PC-9 (cell line): ENCODE measurements around the gene GPHN. TPM values are rescaled to one million over a fixed set of nuclear protein-coding genes. Genes with fewer than 3 reads are reported as not detected.
"Not testable (repeated sequence)": the region's sequence is repeated elsewhere in the genome, so short reads cannot be mapped to it uniquely, and the experiment has no call there.

Source experiments
- BruUV-seq: library from RNA; stranded (reverse); fragments of 400-500 nt; replicated peaks from 2 replicates; lab custom pipeline; 2021; lab: Mats Ljungman, UMichigan
- CTCF ChIA-PET: fragments of 300-600 bp; sonication (Branson Sonifier 250); formaldehyde crosslinking; loops from one replicate; lab custom pipeline; 2022; ENCODE audit warnings: antibody characterized with exemption; lab: Charles Lee
- POLR2A ChIA-PET: fragments of 300-600 bp; sonication (Branson Sonifier 250); formaldehyde crosslinking; loops from one replicate; lab custom pipeline; 2022; ENCODE audit warnings: antibody characterized with exemption; ENCODE audit not compliant: unreplicated experiment; lab: Charles Lee
- DNase-seq, 2 experiments: peaks; one replicate each; pipeline versions ENCODE4 v3.0.0 to v3.0.0-alpha.2; 2015 to 2022; ENCODE audit warnings: mixed read lengths in 1 of 2
- H2AFZ ChIP-seq: fragments of 200-600 bp; sonication (generic); 2 replicates; pipeline ENCODE4 v1.8.1; 2017; ENCODE audit warnings: antibody characterized with exemption
- H3F3A ChIP-seq: fragments of 200-600 bp; sonication (generic); 2 replicates; pipeline ENCODE4 v1.8.1; 2017; ENCODE audit warnings: antibody characterized with exemption, mild to moderate bottlenecking, low read depth; ENCODE audit not compliant: insufficient read depth
- H3K27ac ChIP-seq: fragments of 200-600 bp; sonication (generic); 2 replicates; pipeline ENCODE4 v1.6.1; 2016; ENCODE audit warnings: mixed run types
- H3K27me3 ChIP-seq: fragments of 200-600 bp; sonication (generic); 2 replicates; pipeline ENCODE4 v1.6.1; 2016; ENCODE audit warnings: low read depth, mixed run types; ENCODE audit not compliant: insufficient read depth
- H3K36me3 ChIP-seq: fragments of 200-600 bp; sonication (generic); 2 replicates; pipeline ENCODE4 v1.6.1; 2016; ENCODE audit warnings: low read depth, mixed run types
- H3K4me1 ChIP-seq: fragments of 200-600 bp; sonication (generic); replicated peaks from 2 replicates; pipeline ENCODE4 v1.6.1; 2016; ENCODE audit warnings: mixed run types; ENCODE audit not compliant: insufficient read depth
- H3K4me2 ChIP-seq: fragments of 200-600 bp; sonication (generic); 2 replicates; pipeline ENCODE4 v1.6.1; 2017; ENCODE audit warnings: mixed run types
- H3K4me3 ChIP-seq: fragments of 200-600 bp; sonication (generic); 2 replicates; pipeline ENCODE4 v1.6.1; 2016; ENCODE audit warnings: mixed run types
- H3K79me2 ChIP-seq: fragments of 200-600 bp; sonication (generic); 2 replicates; pipeline ENCODE4 v1.6.1; 2017; ENCODE audit warnings: low read depth, mixed run types
- H3K9me2 ChIP-seq: fragments of 200-600 bp; sonication (generic); 2 replicates; pipeline ENCODE4 v1.8.1; 2017; ENCODE audit warnings: mild to moderate bottlenecking; ENCODE audit not compliant: insufficient read depth
- H3K9me3 ChIP-seq: fragments of 200-600 bp; sonication (generic); 2 replicates; pipeline ENCODE4 v1.8.1; 2016; ENCODE audit warnings: low read depth; ENCODE audit not compliant: insufficient read depth
- H4K20me1 ChIP-seq: fragments of 200-600 bp; sonication (generic); 2 replicates; pipeline ENCODE4 v1.8.1; 2017; ENCODE audit not compliant: insufficient read depth
- CTCF ChIP-seq: fragments of 200-600 bp; sonication (generic); conservative IDR thresholded peaks from 2 replicates; pipeline ENCODE4 v1.6.1; 2017; ENCODE audit warnings: mixed run types, antibody characterized with exemption, mild to moderate bottlenecking, moderate library complexity
- EZH2 ChIP-seq: fragments of 200-600 bp; sonication (generic); IDR thresholded peaks from 2 replicates; pipeline ENCODE4 v1.8.0; 2017; ENCODE audit warnings: antibody characterized with exemption, low read depth
- intact Hi-C: fragments of 100-400 bp; cut with micrococcal nuclease; formaldehyde crosslinking; loops from one replicate; pipeline ENCODE4 v1.10.0; 2022; ENCODE audit not compliant: unreplicated experiment
- total RNA-seq: library from RNA; stranded (reverse); gene quantifications from 2 replicates; pipeline ENCODE4 v1.2.3, GENCODE V29; 2021

Gene GPHN
- total RNA-seq, 1 experiment from 2014 or later = 18.3 TPM

GRCh38 chr14:66575014-66575413, 67.1 kb downstream of the GPHN start:
- no peak overlapping the region for H3K27ac ChIP-seq
- H3K4me3 ChIP-seq = no peak overlapping the region
- BruUV-seq = no TSS peak
- no peak for DNase-seq
- H3K36me3 ChIP-seq = 0 out of 2 replicates have a peak, but pooled peaks cover 3% of the 10 kb centered on the region
- no peak overlapping the region for H3K4me2 ChIP-seq
- H3K27me3 ChIP-seq = no peaks in the 10 kb centered on the region
- H3F3A ChIP-seq = no peaks in the 10 kb centered on the region
- peaks cover 8% of the 10 kb centered on the region for H3K9me3 ChIP-seq
- 0 out of 2 replicates have a peak, but pooled peaks cover 19% of the 10 kb centered on the region for H3K79me2 ChIP-seq
- POLR2A ChIA-PET = no interaction called here
- no peak overlapping the region for H2AFZ ChIP-seq
- TF ChIP-seq CTCF = no peak
- TF ChIP-seq EZH2 = no peak
- no peaks in the 10 kb centered on the region for H3K4me1 ChIP-seq
- CTCF ChIA-PET = no interaction called here
- no peaks in the 10 kb centered on the region; the same call in 1 of the 2 replicates for H3K9me2 ChIP-seq
- intact Hi-C loops = no loop called here
- H4K20me1 ChIP-seq = no peaks in the 10 kb centered on the region

DNA sequence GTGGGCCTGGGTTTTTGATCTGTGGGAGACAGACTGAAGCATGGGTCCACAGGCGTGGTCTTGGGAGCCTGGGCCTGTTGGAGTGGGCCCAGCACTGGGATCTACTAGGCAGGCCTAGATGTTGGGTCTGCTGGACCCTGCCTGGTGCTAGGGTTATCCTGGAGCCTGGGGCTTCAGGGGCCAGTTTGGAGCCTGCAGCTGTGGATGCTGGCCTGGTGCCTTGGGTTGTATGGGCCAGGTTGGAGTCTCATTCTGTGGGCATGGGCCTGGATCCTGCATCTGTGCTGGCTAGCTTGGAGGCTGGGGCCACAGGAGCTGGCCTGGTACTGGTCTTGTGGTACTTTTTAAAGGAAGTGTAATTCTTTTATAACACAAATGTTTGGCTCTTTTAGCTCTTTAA, 68.0 kb downstream of the GPHN start:
- CTCF ChIA-PET = no interaction called here
- Histone ChIP-seq H3K9me3 (peaks cover 8% of the 10 kb centered on the region), H4K20me1 (no peaks in the 10 kb centered on the region), H3K4me2 (no peak overlapping the region), H3K27ac (no peak overlapping the region), H3K79me2 (0 out of 2 replicates have a peak, but pooled peaks cover 19% of the 10 kb centered on the region), H3K4me3 (no peak overlapping the region), H3K36me3 (0 out of 2 replicates have a peak, but pooled peaks cover 3% of the 10 kb centered on the region), H3K27me3 (no peaks in the 10 kb centered on the region), H3F3A (no peaks in the 10 kb centered on the region), H3K4me1 (no peaks in the 10 kb centered on the region), H3K9me2 (no peaks in the 10 kb centered on the region; the same call in 1 of the 2 replicates), H2AFZ (no peak overlapping the region)
- BruUV-seq = no TSS peak
- TF ChIP-seq EZH2 (no peak), CTCF (no peak)
- intact Hi-C loops = no loop called here
- no peak for DNase-seq
- POLR2A ChIA-PET = no interaction called here

GRCh38 chr14:66587753-66588152, 79.8 kb downstream of the GPHN start:
- POLR2A ChIA-PET, BruUV-seq, H3K27me3 ChIP-seq: not testable (repeated sequence)

DNA sequence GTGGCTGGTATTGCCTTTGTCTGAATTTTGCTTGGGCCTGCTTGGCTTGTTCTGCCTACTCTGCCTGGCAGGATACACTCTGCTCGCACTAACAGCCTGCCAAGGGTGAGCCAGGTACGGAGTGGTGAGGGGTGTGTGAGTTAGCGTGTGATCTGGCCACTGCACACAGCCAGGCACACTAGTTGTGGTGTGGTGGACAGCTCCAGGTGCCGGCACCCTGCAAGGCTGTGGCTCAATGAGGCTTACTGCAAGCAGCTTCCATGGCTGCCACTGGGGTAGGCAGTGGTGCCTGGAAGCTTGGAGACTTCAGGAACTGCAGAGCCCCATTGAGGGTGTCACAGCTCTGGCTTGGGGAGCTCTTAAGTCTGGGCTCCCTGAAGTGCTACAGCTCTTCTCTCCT, 87.4 kb downstream of the GPHN start:
- Histone ChIP-seq H3K4me3 (no peak overlapping the region), H3K9me2 (no peaks in the 10 kb centered on the region; the same call in 1 of the 2 replicates), H3K4me2 (no peak overlapping the region), H3K4me1 (peaks cover 4% of the 10 kb centered on the region), H3K79me2 (peaks cover 6% of the 10 kb centered on the region; the same call in 1 of the 2 replicates), H3K27ac (no peak overlapping the region), H3K36me3 (no peaks in the 10 kb centered on the region), H3K9me3 (no peaks in the 10 kb centered on the region), H3F3A (peaks cover 7% of the 10 kb centered on the region), H3K27me3 (no peaks in the 10 kb centered on the region), H4K20me1 (peaks cover 7% of the 10 kb centered on the region), H2AFZ (no peak overlapping the region)
- DNase-seq = no peak
- ChIA-PET CTCF (no interaction called here), POLR2A (interaction anchor here (0.6 kb wide), 1 partner anchor 1282 kb away, joined by 3 read pairs; no protein-coding TSS in a partner anchor)
- intact Hi-C loops = no loop called here
- no TSS peak for BruUV-seq
- TF ChIP-seq CTCF = no peak
- no peak for TF ChIP-seq EZH2

More at GRCh38 chr14:66587753-66588152, 79.8 kb downstream of the GPHN start:
- H4K20me1 ChIP-seq, H3K9me3 ChIP-seq, H3K36me3 ChIP-seq, H3K79me2 ChIP-seq, H3K9me2 ChIP-seq, intact Hi-C loops, H2AFZ ChIP-seq, H3K4me2 ChIP-seq, H3K27ac ChIP-seq, H3K4me3 ChIP-seq, DNase-seq, H3K4me1 ChIP-seq, H3F3A ChIP-seq, CTCF ChIA-PET: not testable (repeated sequence)
